Neuronal stem cell (in vitro differentiated cells): ENCODE results near the gene TM4SF5.

Experiments
- DNase-seq: peaks from one replicate; pipeline ENCODE4 v3.0.0-alpha.2; 2013; ENCODE audit warnings: low spot score
- H2AFZ ChIP-seq: one replicate; pipeline ENCODE4 v1.6.1; 2013; ENCODE audit warnings: mild to moderate bottlenecking, low read length, inconsistent platforms
- H2AK5ac ChIP-seq: 2 replicates; pipeline ENCODE4 v1.6.1; 2013; ENCODE audit warnings: low read depth, mild to moderate bottlenecking, inconsistent platforms, low read length, moderate library complexity, mixed read lengths
- H2BK120ac ChIP-seq: 2 replicates; pipeline ENCODE4 v1.6.1; 2013; ENCODE audit warnings: low read depth, mild to moderate bottlenecking, inconsistent platforms, low read length, moderate library complexity, mixed read lengths
- H2BK12ac ChIP-seq: one replicate; pipeline ENCODE4 v1.6.1; 2013; ENCODE audit warnings: low read length, inconsistent platforms
- H2BK15ac ChIP-seq: 2 replicates; pipeline ENCODE4 v1.6.1; 2013; ENCODE audit warnings: mild to moderate bottlenecking, low read length, inconsistent platforms, mixed read lengths
- H2BK5ac ChIP-seq: one replicate; pipeline ENCODE4 v1.6.1; 2013; ENCODE audit warnings: inconsistent platforms, mild to moderate bottlenecking, low read length, moderate library complexity
- H3K14ac ChIP-seq: one replicate; pipeline ENCODE4 v1.6.1; 2013; ENCODE audit warnings: low read length, inconsistent platforms
- H3K18ac ChIP-seq: 2 replicates; pipeline ENCODE4 v1.6.1; 2013; ENCODE audit warnings: low read length, inconsistent platforms
- H3K23ac ChIP-seq: 2 replicates; pipeline ENCODE4 v1.6.1; 2013; ENCODE audit warnings: low read depth, mild to moderate bottlenecking, mixed read lengths, low read length, inconsistent platforms; ENCODE audit not compliant: poor library complexity
- H3K27ac ChIP-seq: replicated peaks from 3 replicates; pipeline ENCODE4 v1.5.1; 2013; ENCODE audit warnings: low read length, inconsistent platforms
- H3K27me3 ChIP-seq, 3 experiments: 2 replicates each; pipeline ENCODE4 v1.6.1; 2013; ENCODE audit warnings: low read length in 3 of 3, mild to moderate bottlenecking in 2 of 3, inconsistent platforms in 1 of 3, low read depth in 1 of 3, mixed read lengths in 1 of 3, moderate library complexity in 1 of 3; ENCODE audit not compliant: control insufficient read depth in 3 of 3, insufficient read depth in 3 of 3
- H3K36me3 ChIP-seq, 2 donors: replicated peaks in 1 of 2; 2 replicates each; pipeline ENCODE4 v1.6.1; 2013; ENCODE audit warnings: low read length in 2 of 2; ENCODE audit not compliant: control insufficient read depth in 2 of 2, insufficient read depth in 2 of 2
- H3K4ac ChIP-seq: 2 replicates; pipeline ENCODE4 v1.6.1; 2013; ENCODE audit warnings: inconsistent platforms, mild to moderate bottlenecking, low read length, moderate library complexity
- H3K4me1 ChIP-seq, 2 donors: 1 replicate in 1 of 2; 2 replicates in 1 of 2; pipeline ENCODE4 v1.6.1; 2013; ENCODE audit warnings: low read length in 2 of 2, low read depth in 1 of 2; ENCODE audit not compliant: control insufficient read depth in 2 of 2, insufficient read depth in 1 of 2
- H3K4me2 ChIP-seq: one replicate; pipeline ENCODE4 v1.6.1; 2013; ENCODE audit warnings: mild to moderate bottlenecking, low read length, inconsistent platforms; ENCODE audit not compliant: insufficient read depth, poor library complexity, severe bottlenecking
- H3K4me3 ChIP-seq, 2 donors: 2 replicates each; pipeline ENCODE4 v1.5.1; 2013; ENCODE audit warnings: low read length in 2 of 2, mild to moderate bottlenecking in 2 of 2, inconsistent platforms in 1 of 2, moderate library complexity in 1 of 2
- H3K79me1 ChIP-seq: one replicate; pipeline ENCODE4 v1.6.1; 2013; ENCODE audit warnings: low read depth, mild to moderate bottlenecking, inconsistent platforms, low read length, moderate library complexity
- H3K9ac ChIP-seq: one replicate; pipeline ENCODE4 v1.6.1; 2013; ENCODE audit warnings: mild to moderate bottlenecking, low read depth, low read length, inconsistent platforms; ENCODE audit not compliant: poor library complexity
- H3K9me3 ChIP-seq, 2 donors: replicated peaks in 1 of 2; 2 replicates each; pipeline versions ENCODE3 to v1.6.1; 2013; ENCODE audit warnings: low read length in 2 of 2, mild to moderate bottlenecking in 2 of 2, inconsistent platforms in 1 of 2, low read depth in 1 of 2, mixed read lengths in 1 of 2, moderate library complexity in 1 of 2; ENCODE audit not compliant: control insufficient read depth in 2 of 2, insufficient read depth in 1 of 2
- H4K8ac ChIP-seq: one replicate; pipeline ENCODE4 v1.6.1; 2013; ENCODE audit warnings: low read depth, mild to moderate bottlenecking, inconsistent platforms, low read length, moderate library complexity
- H4K91ac ChIP-seq: one replicate; pipeline ENCODE4 v1.6.1; 2013; ENCODE audit warnings: low read length, low read depth, mild to moderate bottlenecking, inconsistent platforms; ENCODE audit not compliant: poor library complexity
- WGBS, 2 donors: extraction: QIAGEN DNeasy Blood & Tissue Kit; methylation state at CpG; one replicate each; pipeline ENCODE4 v1.1.7; 2013; ENCODE audit warnings: missing lambda C conversion rate in 2 of 2, mixed read lengths in 1 of 2; ENCODE audit not compliant: insufficient read length in 2 of 2, insufficient replicate concordance in 1 of 2; ENCODE audit errors: extremely low coverage in 2 of 2; 5-methylcytosine and 5-hydroxymethylcytosine counted together

The TM4SF5 gene

GRCh38 chr17:4800462-4801196 is 28.9 kb downstream of the TM4SF5 start:
- WGBS, 2 donors: no CpG with 5 or more reads among the region's 10 CpGs
- Histone ChIP-seq H3K23ac (no peak overlapping the region), H3K4me3 (peak overlapping the region in 1 of 2 donors; percentile 9), H3K27me3 (no peaks in the 10 kb centered on the region), H3K14ac (no peak overlapping the region), H2BK120ac (no peak overlapping the region), H3K36me3 (peaks cover 18 to 26% of the 10 kb centered on the region in 2 donors), H2BK15ac (no peak overlapping the region), H2AK5ac (no peak overlapping the region), H3K79me1 (peaks cover 13% of the 10 kb centered on the region), H2BK12ac (no peak overlapping the region), H4K8ac (no peak overlapping the region), H2AFZ (no peak overlapping the region), H3K27ac (no peak overlapping the region), H3K4ac (no peak overlapping the region), H3K9ac (no peak overlapping the region), H3K18ac (no peak overlapping the region), H3K9me3 (no peaks in the 10 kb centered on the region), H2BK5ac (no peak overlapping the region), H4K91ac (no peak overlapping the region), H3K4me2 (no peak overlapping the region), H3K4me1 (peaks cover 4 to 6% of the 10 kb centered on the region in 2 donors)
- no peak for DNase-seq

GRCh38 chr17:4802228-4802627 is 30.5 kb downstream of the TM4SF5 start, which contains the start of gene C17orf114:
Gene C17orf114, minus strand, starts transcription at chr17:4802328.
- H3K27me3 ChIP-seq: no peaks in the 10 kb centered on the region
- H2BK120ac ChIP-seq: no peak within 1 kb of the TSS
- H3K4me1 ChIP-seq: peaks cover under 1 to 1% of the 10 kb centered on the region in 2 donors
- WGBS, 2 donors: no CpG with 5 or more reads among the region's 9 CpGs
- H3K14ac ChIP-seq: no peak within 1 kb of the TSS
- no peak within 1 kb of the TSS for H2AK5ac ChIP-seq
- H2AFZ ChIP-seq: no peak within 1 kb of the TSS
- H3K4me2 ChIP-seq: no peak within 1 kb of the TSS
- no peak within 1 kb of the TSS for H3K9ac ChIP-seq
- H3K27ac ChIP-seq: no peak within 1 kb of the TSS
- no peak within 1 kb of the TSS for H3K4ac ChIP-seq
- H2BK12ac ChIP-seq: no peak within 1 kb of the TSS
- no peak within 1 kb of the TSS for H3K18ac ChIP-seq
- no peak within 1 kb of the TSS for H4K8ac ChIP-seq
- H3K4me3 ChIP-seq: peak within 1 kb of the TSS in 1 of 2 donors; percentile 9
- DNase-seq: no peak
- peaks cover 6% of the 10 kb centered on the region for H3K79me1 ChIP-seq
- H3K23ac ChIP-seq: no peak within 1 kb of the TSS
- no peaks in the 10 kb centered on the region for H3K9me3 ChIP-seq
- H3K36me3 ChIP-seq: peaks cover 16 to 24% of the 10 kb centered on the region in 2 donors
- H2BK15ac ChIP-seq: no peak within 1 kb of the TSS
- H2BK5ac ChIP-seq: no peak within 1 kb of the TSS
- no peak within 1 kb of the TSS for H4K91ac ChIP-seq

- Histone ChIP-seq H3K9me3 (no peaks in the 10 kb centered on the region), H2AK5ac (no peak overlapping the region), H2AFZ (peak overlapping the region; percentile 98), H2BK12ac (no peak overlapping the region), H3K27me3 (no peaks in the 10 kb centered on the region), H4K91ac (no peak overlapping the region), H2BK120ac (no peak overlapping the region), H3K18ac (peak overlapping the region; percentile 94), H3K4ac (no peak overlapping the region), H4K8ac (no peak overlapping the region), H3K79me1 (peaks cover 8% of the 10 kb centered on the region), H3K14ac (no peak overlapping the region), H3K27ac (no peak overlapping the region), H3K4me1 (peaks cover 3 to 4% of the 10 kb centered on the region in 2 donors), H3K23ac (no peak overlapping the region), H2BK15ac (no peak overlapping the region), H3K4me2 (peak overlapping the region; percentile 78), H3K9ac (no peak overlapping the region), H3K4me3 (peak overlapping the region; percentile 72 to 89), H3K36me3 (peaks cover 11 to 28% of the 10 kb centered on the region in 2 donors), H2BK5ac (no peak overlapping the region)
- no peak for DNase-seq
- WGBS, 2 donors: no CpG with 5 or more reads among the region's 16 CpGs
These were observed 34.7 kb downstream of the TM4SF5 start for GRCh38 chr17:4806456-4806776.

GRCh38 chr17:4806777-4807604 is 35.3 kb downstream of the TM4SF5 start, which contains the start of gene PLD2:
Gene PLD2, plus strand, starts transcription at chr17:4807152. Its CDS starts 621 bp downstream, at chr17:4807773.
- H3K4me2 ChIP-seq: peak within 1 kb of the TSS; percentile 78
- peak within 1 kb of the TSS; percentile 26 for H2BK15ac ChIP-seq
- peak within 1 kb of the TSS; percentile 94 for H3K18ac ChIP-seq
- H2AK5ac ChIP-seq: peak within 1 kb of the TSS; percentile 11
- H2BK120ac ChIP-seq: peak within 1 kb of the TSS; percentile 1
- peak within 1 kb of the TSS; percentile 72 to 89 for H3K4me3 ChIP-seq
- H3K36me3 ChIP-seq: peaks cover 14 to 31% of the 10 kb centered on the region in 2 donors
- peak within 1 kb of the TSS; percentile 41 for H2BK12ac ChIP-seq
- no peaks in the 10 kb centered on the region for H3K9me3 ChIP-seq
- H3K4me1 ChIP-seq: peaks cover 3 to 4% of the 10 kb centered on the region in 2 donors
- peak within 1 kb of the TSS; percentile 97 for H3K14ac ChIP-seq
- H4K91ac ChIP-seq: no peak within 1 kb of the TSS
- H2BK5ac ChIP-seq: peak within 1 kb of the TSS; percentile 44
- no peaks in the 10 kb centered on the region for H3K27me3 ChIP-seq
- WGBS, 2 donors: no CpG with 5 or more reads among the region's 106 CpGs
- peaks cover 8% of the 10 kb centered on the region for H3K79me1 ChIP-seq
- peak within 1 kb of the TSS; percentile 98 for H2AFZ ChIP-seq
- no peak within 1 kb of the TSS for H3K27ac ChIP-seq
- peak within 1 kb of the TSS; percentile 79 for H3K9ac ChIP-seq
- peak; percentile 87 for DNase-seq
- H3K4ac ChIP-seq: peak within 1 kb of the TSS; percentile 95
- peak within 1 kb of the TSS; percentile 65 for H3K23ac ChIP-seq
- H4K8ac ChIP-seq: no peak within 1 kb of the TSS
